GM12873 (cell line): Measurements from ENCODE around the gene ANKRD27.

ENCODE experiments used
- TF ChIP-seq, protein P1 (sequence below): IDR thresholded peaks from 2 replicates; pipeline ENCODE4 v1.5.1; 2012; ENCODE audit warnings: low read depth, mild to moderate bottlenecking, moderate library complexity, low read length, control low read depth; ENCODE audit not compliant: insufficient read depth; ENCODE audit errors: missing control alignments

The ANKRD27 gene

DNA sequence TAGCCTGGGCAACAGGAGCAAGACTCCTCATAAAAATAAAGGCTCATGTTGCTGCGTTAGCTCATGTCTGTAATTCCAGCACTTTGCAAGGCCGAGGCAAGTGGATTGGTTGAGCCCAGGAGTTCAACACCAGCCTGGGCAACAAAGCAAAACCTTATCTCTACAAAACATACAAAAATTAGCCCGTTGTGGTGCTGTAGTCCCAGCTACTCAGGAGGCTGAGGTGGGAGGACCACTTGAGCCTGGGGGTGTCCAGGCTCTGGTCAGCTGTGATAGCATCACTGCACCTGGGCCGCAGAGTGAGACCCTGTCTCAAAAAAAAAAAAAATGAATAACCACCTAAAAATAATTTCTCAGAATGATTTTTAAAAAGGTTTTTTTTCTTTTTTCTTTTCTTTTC, 12.7 kb upstream of the ANKRD27 start:
- TF ChIP-seq, protein P1, sequence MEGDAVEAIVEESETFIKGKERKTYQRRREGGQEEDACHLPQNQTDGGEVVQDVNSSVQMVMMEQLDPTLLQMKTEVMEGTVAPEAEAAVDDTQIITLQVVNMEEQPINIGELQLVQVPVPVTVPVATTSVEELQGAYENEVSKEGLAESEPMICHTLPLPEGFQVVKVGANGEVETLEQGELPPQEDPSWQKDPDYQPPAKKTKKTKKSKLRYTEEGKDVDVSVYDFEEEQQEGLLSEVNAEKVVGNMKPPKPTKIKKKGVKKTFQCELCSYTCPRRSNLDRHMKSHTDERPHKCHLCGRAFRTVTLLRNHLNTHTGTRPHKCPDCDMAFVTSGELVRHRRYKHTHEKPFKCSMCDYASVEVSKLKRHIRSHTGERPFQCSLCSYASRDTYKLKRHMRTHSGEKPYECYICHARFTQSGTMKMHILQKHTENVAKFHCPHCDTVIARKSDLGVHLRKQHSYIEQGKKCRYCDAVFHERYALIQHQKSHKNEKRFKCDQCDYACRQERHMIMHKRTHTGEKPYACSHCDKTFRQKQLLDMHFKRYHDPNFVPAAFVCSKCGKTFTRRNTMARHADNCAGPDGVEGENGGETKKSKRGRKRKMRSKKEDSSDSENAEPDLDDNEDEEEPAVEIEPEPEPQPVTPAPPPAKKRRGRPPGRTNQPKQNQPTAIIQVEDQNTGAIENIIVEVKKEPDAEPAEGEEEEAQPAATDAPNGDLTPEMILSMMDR, result no peak

DNA sequence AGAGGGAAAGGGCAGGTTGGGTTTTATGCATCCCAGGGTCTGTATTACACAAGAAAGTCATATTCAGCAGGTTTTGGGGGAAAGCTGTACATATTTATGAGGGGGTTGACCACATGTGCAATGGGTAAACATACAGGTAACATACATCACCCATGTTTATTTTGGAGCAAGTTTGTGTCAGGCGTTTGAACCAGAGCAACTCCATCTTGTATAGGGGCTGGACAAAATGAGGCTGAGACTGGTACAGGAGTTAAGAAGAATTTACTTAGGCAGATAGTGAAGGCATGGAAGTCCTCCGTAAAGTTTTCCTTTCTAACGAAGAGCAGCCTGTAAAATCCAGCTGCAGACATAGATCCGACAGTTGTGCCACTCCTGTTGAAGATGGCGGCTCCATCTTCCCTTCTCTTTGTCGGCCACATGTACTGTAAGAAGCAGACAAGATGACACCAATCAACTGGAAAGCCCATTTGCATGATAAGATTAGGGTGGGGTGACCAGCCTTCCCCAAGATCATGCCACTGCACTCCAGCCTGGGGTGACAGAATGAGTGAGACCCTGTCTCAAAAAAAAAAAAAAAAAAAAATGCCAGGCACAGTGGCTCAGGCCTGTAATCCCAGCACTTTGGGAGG, 12.0 kb upstream of the ANKRD27 start:
- TF ChIP-seq, protein P1, result no peak

DNA sequence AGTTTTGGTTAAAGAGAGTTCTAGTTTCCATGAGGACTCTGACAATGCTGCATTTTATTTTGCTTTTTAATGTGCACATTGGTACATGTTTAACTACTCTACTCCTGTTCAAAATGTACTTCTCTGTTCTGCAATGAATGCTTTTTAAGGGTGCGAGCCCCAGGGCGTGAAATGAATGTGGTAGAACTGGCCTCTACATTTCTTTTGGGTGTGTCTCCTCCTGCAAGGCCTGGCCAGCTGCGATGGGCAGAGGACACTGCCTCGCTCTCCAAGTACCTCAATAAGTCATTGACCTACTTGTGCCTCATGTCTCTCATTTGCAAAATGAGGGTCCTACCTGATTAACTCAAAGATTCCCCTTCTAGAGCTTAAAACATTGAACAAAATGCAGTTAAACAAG, 7.3 kb upstream of the ANKRD27 start:
- TF ChIP-seq, protein P1, result no peak

DNA sequence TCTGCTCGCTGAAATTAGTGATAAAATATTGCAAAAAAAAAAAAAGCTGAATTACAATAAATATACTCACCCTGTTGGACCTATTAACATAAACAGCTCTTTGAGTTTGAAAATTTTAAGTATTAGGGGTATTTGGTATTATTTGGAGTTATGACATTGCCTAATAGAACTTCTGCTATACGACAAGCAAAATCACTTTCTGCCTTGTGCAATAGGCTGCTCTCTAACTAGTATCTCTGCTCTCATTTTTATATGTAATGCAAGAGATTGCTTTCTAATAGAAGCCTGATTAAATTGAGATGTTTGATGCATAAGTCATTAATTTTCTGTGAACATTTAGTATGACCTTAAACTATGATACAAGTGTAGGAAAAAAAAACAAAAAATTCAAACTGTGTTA, 6.0 kb upstream of the ANKRD27 start:
- TF ChIP-seq, protein P1, result no peak

DNA sequence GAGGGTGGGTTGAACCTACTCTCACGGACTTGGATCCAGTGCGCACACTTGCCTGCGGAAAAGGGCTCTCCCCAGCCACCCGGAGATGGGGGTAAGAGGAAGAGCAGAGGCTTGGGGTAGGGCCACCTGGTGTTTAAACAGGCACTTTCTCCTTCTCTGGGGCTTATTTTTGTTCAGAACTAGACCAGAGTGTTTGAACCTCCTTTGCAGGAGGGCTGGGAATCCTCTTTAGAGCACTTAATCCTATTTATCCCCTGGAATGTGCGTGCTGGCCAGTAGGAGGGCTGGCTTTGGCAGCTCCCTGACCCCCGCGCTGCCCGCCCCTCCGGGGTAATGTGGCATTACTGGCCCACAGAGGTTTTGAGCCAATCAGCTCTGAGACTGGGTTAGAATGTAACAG, 2.7 kb upstream of the ANKRD27 start:
- TF ChIP-seq, protein P1, result no peak

DNA sequence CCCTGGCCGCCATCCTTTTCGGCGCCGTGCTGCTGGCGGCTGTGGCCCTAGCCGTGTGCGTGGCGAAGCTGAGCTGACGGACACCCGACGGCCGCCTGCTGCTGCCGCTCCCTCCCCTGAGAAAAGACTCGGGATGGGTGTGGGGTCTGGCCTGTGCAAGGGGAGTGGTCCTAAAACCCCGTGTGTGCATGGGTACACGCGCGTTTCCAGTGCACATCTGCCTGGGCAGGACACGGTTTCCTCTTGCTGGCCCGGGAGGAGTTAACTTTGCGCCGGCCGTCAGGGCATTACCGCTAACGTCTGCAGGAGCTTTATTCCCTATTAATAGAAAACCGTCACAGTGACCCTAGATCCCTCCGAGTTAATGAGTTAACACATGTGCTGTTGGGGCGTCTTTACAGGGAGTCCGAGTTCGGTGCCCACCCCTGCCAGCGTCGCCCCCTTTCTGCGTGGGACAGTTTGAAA, 1.9 kb upstream of the ANKRD27 start:
- TF ChIP-seq, protein P1, result no peak

DNA sequence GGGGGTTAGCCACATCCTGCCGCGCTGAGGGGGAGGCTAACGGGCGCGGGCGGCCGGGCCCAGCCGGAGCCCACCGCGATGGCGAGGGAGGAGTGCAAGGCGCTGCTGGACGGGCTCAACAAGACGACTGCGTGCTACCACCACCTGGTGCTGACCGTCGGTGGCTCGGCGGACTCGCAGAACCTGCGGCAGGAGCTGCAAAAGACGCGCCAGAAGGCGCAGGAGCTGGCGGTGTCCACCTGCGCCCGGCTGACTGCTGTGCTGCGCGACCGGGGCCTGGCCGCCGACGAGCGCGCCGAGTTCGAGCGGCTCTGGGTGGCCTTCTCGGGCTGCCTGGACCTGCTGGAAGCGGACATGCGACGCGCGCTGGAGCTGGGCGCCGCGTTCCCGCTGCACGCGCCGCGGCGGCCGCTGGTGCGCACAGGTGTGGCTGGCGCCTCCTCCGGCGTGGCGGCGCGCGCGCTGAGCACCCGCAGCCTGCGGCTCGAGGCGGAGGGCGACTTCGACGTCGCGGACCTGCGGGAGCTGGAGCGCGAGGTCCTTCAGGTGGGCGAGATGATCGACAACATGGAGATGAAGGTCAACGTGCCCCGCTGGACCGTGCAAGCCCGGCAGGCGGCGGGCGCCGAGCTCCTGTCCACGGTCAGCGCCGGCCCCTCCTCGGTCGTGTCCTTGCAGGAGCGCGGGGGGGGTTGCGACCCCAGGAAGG, 1.4 kb upstream of the ANKRD27 start:
- TF ChIP-seq, protein P1, result no peak
